ENCODE measurements around the gene CCDC190.
"Not testable (repeated sequence)": the region's sequence is repeated elsewhere in the genome, so short reads cannot be mapped to it uniquely, and the experiment has no call there.

CCDC190 gene

GRCh38 chr1:162823231-162823630 lies 37.7 kb downstream of the CCDC190 start:
- no peak for TF ChIP-seq CTCF (IDR thresholded peaks at IDR 0.05; ENCODE audit: low read depth, low read length, missing control alignments)
- no peak overlapping the region for H3K4me3 ChIP-seq (replicated peaks; ENCODE audit: low read depth, low read length)
- DNase-seq (ENCODE audit: extremely low read depth, low read depth) = no peak

GRCh38 chr1:162822391-162823200 lies 38.4 kb downstream of the CCDC190 start:
- peak overlapping the region; percentile 48 for H3K4me3 ChIP-seq (replicated peaks; ENCODE audit: low read depth, low read length)
- DNase-seq (ENCODE audit: extremely low read depth, low read depth) = no peak

GRCh38 chr1:162818666-162819065 lies 42.3 kb downstream of the CCDC190 start:
- not testable (repeated sequence) for DNase-seq (ENCODE audit: extremely low read depth, low read depth); H3K4me3 ChIP-seq (replicated peaks; ENCODE audit: low read depth, low read length)

More at GRCh38 chr1:162822391-162823200, 38.4 kb downstream of the CCDC190 start:
- no peak for TF ChIP-seq CTCF (IDR thresholded peaks at IDR 0.05; ENCODE audit: low read depth, low read length, missing control alignments)

- not testable (repeated sequence) for DNase-seq (ENCODE audit: extremely low read depth, low read depth); H3K4me3 ChIP-seq (replicated peaks; ENCODE audit: low read depth, low read length)
Observed at GRCh38 chr1:162818136-162818535, 42.8 kb downstream of the CCDC190 start.

- not testable (repeated sequence) for DNase-seq (ENCODE audit: extremely low read depth, low read depth)
Observed at GRCh38 chr1:162812357-162812756, 48.6 kb downstream of the CCDC190 start.

GRCh38 chr1:162807503-162807902 lies 53.5 kb downstream of the CCDC190 start:
- DNase-seq (ENCODE audit: extremely low read depth, low read depth); H3K4me3 ChIP-seq (replicated peaks; ENCODE audit: low read depth, low read length): not testable (repeated sequence)

More at GRCh38 chr1:162812357-162812756, 48.6 kb downstream of the CCDC190 start:
- not testable (repeated sequence) for H3K4me3 ChIP-seq (replicated peaks; ENCODE audit: low read depth, low read length)
